OCI-LY3 (cell line): ENCODE measurements around the gene ARNT2.

ENCODE experiments used
- H2AFZ ChIP-seq: fragments of 200-600, 300-600 bp; shearing (Covaris generic); 2 replicates; pipeline ENCODE4 v1.6.0; 2014; ENCODE audit warnings: antibody characterized with exemption, low read depth, low read length
- H3K27ac ChIP-seq: fragments of 200-600, 300-600 bp; sonication (generic); 2 replicates; pipeline ENCODE4 v1.5.1; 2014; ENCODE audit warnings: mild to moderate bottlenecking, low read length, moderate library complexity, mixed read lengths
- H3K27me3 ChIP-seq: fragments of 200-600, 300-600 bp; sonication (generic); 2 replicates; pipeline ENCODE4 v1.6.1; 2014; ENCODE audit warnings: low read depth, low read length, mixed read lengths
- H3K36me3 ChIP-seq: fragments of 200-600, 300-600 bp; sonication (generic); replicated peaks from 2 replicates; pipeline ENCODE3; 2014; ENCODE audit warnings: low read depth, low read length, mixed read lengths
- H3K4me1 ChIP-seq: fragments of 300-600, 200-600 bp; sonication (generic); 2 replicates; pipeline ENCODE4 v1.6.1; 2014; ENCODE audit warnings: low read length, mixed read lengths
- H3K4me2 ChIP-seq: fragments of 200-600, 300-600 bp; sonication (generic); 2 replicates; pipeline ENCODE4 v1.6.1; 2014; ENCODE audit warnings: low read length, mixed read lengths
- H3K4me3 ChIP-seq: fragments of 300-600, 200-600 bp; sonication (generic); 2 replicates; pipeline ENCODE4 v1.5.1; 2014; ENCODE audit warnings: antibody characterized with exemption, mild to moderate bottlenecking, low read length, moderate library complexity
- H3K79me2 ChIP-seq: fragments of 300-600, 200-600 bp; shearing (Covaris generic); 2 replicates; pipeline ENCODE4 v1.6.1; 2014; ENCODE audit warnings: mild to moderate bottlenecking, low read length, mixed read lengths
- H3K9ac ChIP-seq: fragments of 300-600, 200-600 bp; shearing (Covaris generic); 2 replicates; pipeline ENCODE4 v1.6.0; 2014; ENCODE audit warnings: mild to moderate bottlenecking, low read length, moderate library complexity
- H3K9me3 ChIP-seq: fragments of 200-600, 300-600 bp; shearing (Covaris generic); 2 replicates; pipeline ENCODE4 v1.6.1; 2014; ENCODE audit warnings: low read length, mixed read lengths; ENCODE audit not compliant: insufficient read depth
- H4K20me1 ChIP-seq: fragments of 200-600, 300-600 bp; sonication (generic); 2 replicates; pipeline ENCODE4 v1.6.1; 2016; ENCODE audit warnings: low read length, mixed read lengths; ENCODE audit not compliant: insufficient read depth
- CTCF ChIP-seq: fragments of 200-600, 300-600 bp; sonication (generic); IDR thresholded peaks from 2 replicates; pipeline ENCODE4 v1.5.1; 2014; ENCODE audit warnings: antibody characterized with exemption, low read length, low read depth
- EZH2phosphoT487 ChIP-seq: fragments of 200-600 bp; shearing (Covaris generic); IDR thresholded peaks from 2 replicates; pipeline ENCODE4 v1.6.1; 2018; ENCODE audit warnings: antibody characterized with exemption, mixed run types, low read depth

ARNT2 gene

GRCh38 chr15:80501476-80501875 is 97.3 kb downstream of the ARNT2 start:
- H3K27ac ChIP-seq: no peak overlapping the region
- H3K4me2 ChIP-seq: no peak overlapping the region
- H3K4me3 ChIP-seq: no peak overlapping the region
- no peak overlapping the region for H3K9ac ChIP-seq
- TF ChIP-seq EZH2phosphoT487 (no peak), CTCF (no peak)
- H3K4me1 ChIP-seq: no peaks in the 10 kb centered on the region
- H3K27me3 ChIP-seq: no peaks in the 10 kb centered on the region
- no peaks in the 10 kb centered on the region for H3K36me3 ChIP-seq
- no peaks in the 10 kb centered on the region for H3K79me2 ChIP-seq
- H3K9me3 ChIP-seq: no peaks in the 10 kb centered on the region
- no peaks in the 10 kb centered on the region for H4K20me1 ChIP-seq
- no peak overlapping the region for H2AFZ ChIP-seq

GRCh38 chr15:80502782-80503181 is 98.6 kb downstream of the ARNT2 start:
- no peaks in the 10 kb centered on the region for H3K27me3 ChIP-seq
- no peaks in the 10 kb centered on the region for H3K36me3 ChIP-seq
- no peak overlapping the region for H3K27ac ChIP-seq
- no peak for TF ChIP-seq CTCF
- no peak for TF ChIP-seq EZH2phosphoT487
- no peak overlapping the region for H3K4me3 ChIP-seq
- no peaks in the 10 kb centered on the region for H3K4me1 ChIP-seq
- H3K79me2 ChIP-seq: no peaks in the 10 kb centered on the region
- H4K20me1 ChIP-seq: no peaks in the 10 kb centered on the region
- no peak overlapping the region for H3K4me2 ChIP-seq
- H3K9ac ChIP-seq: no peak overlapping the region
- no peak overlapping the region for H2AFZ ChIP-seq
- H3K9me3 ChIP-seq: no peaks in the 10 kb centered on the region

- Histone ChIP-seq H3K4me1 (no peaks in the 10 kb centered on the region), H3K27me3 (no peaks in the 10 kb centered on the region), H3K9ac (no peak overlapping the region), H2AFZ (no peak overlapping the region), H3K79me2 (no peaks in the 10 kb centered on the region), H3K4me2 (no peak overlapping the region), H3K27ac (no peak overlapping the region), H3K36me3 (no peaks in the 10 kb centered on the region), H4K20me1 (no peaks in the 10 kb centered on the region), H3K4me3 (no peak overlapping the region), H3K9me3 (no peaks in the 10 kb centered on the region)
- TF ChIP-seq CTCF (no peak), EZH2phosphoT487 (no peak)
Measured at GRCh38 chr15:80503319-80503952, 99.3 kb downstream of the ARNT2 start.

GRCh38 chr15:80504931-80505330 is 100.7 kb downstream of the ARNT2 start:
- H3K9ac ChIP-seq: no peak overlapping the region
- no peaks in the 10 kb centered on the region for H3K79me2 ChIP-seq
- H3K4me1 ChIP-seq: peaks cover 6% of the 10 kb centered on the region
- no peak overlapping the region for H2AFZ ChIP-seq
- H3K27ac ChIP-seq: no peak overlapping the region
- H3K4me2 ChIP-seq: no peak overlapping the region
- H3K36me3 ChIP-seq: no peaks in the 10 kb centered on the region
- H4K20me1 ChIP-seq: no peaks in the 10 kb centered on the region
- H3K4me3 ChIP-seq: no peak overlapping the region
- H3K9me3 ChIP-seq: no peaks in the 10 kb centered on the region
- no peaks in the 10 kb centered on the region for H3K27me3 ChIP-seq
- no peak for TF ChIP-seq CTCF
- no peak for TF ChIP-seq EZH2phosphoT487
